HG02798 (cell line): ENCODE measurements around the gene GDPGP1.

Experiments
- ATAC-seq: cut with Tn5 transposase; IDR thresholded peaks from one replicate; pipeline ENCODE4 v1.9.1; 2021; ENCODE audit warnings: mild to moderate bottlenecking; ENCODE audit not compliant: unreplicated experiment, poor library complexity

Gene GDPGP1

GRCh38 chr15:90223441-90224165, 10.4 kb upstream of the GDPGP1 start:
- no peak for ATAC-seq

GRCh38 chr15:90225047-90225446, 9.0 kb upstream of the GDPGP1 start:
- no peak for ATAC-seq

GRCh38 chr15:90225504-90226234, 8.3 kb upstream of the GDPGP1 start:
- no peak for ATAC-seq

- no peak for ATAC-seq
These were observed 6.7 kb upstream of the GDPGP1 start for GRCh38 chr15:90227336-90227735.

- ATAC-seq: no peak
These were observed 5.9 kb upstream of the GDPGP1 start for GRCh38 chr15:90227816-90228772.

- no peak for ATAC-seq
These were observed 5.0 kb upstream of the GDPGP1 start for GRCh38 chr15:90228960-90229359.

- ATAC-seq: no peak
These were observed 3.9 kb upstream of the GDPGP1 start for GRCh38 chr15:90230071-90230494.

- no peak for ATAC-seq
These were observed 3.4 kb upstream of the GDPGP1 start for GRCh38 chr15:90230610-90231009.

- ATAC-seq: no peak
These were observed 2.7 kb upstream of the GDPGP1 start for GRCh38 chr15:90231028-90232017.

- no peak for ATAC-seq
These were observed 1.8 kb upstream of the GDPGP1 start for GRCh38 chr15:90232196-90232595.

- no peak for ATAC-seq
These were observed 1.0 kb upstream of the GDPGP1 start for GRCh38 chr15:90232941-90233386.

GRCh38 chr15:90233387-90234095, 468 bp upstream of the GDPGP1 start, which contains the start of gene CIB1:
Gene CIB1 (minus strand): TSS chr15:90233941. CDS start chr15:90233885, 56 bp downstream.
- ATAC-seq: peak; percentile 90

GRCh38 chr15:90239371-90239770, 5.4 kb downstream of the GDPGP1 start:
- ATAC-seq: no peak

GRCh38 chr15:90240856-90241255, 6.8 kb downstream of the GDPGP1 start:
- ATAC-seq: no peak

- ATAC-seq: no peak
These were observed 7.6 kb downstream of the GDPGP1 start for GRCh38 chr15:90241343-90242192.

GRCh38 chr15:90243943-90244639, 10.1 kb downstream of the GDPGP1 start:
- ATAC-seq: no peak

GRCh38 chr15:90248789-90249202, 14.8 kb downstream of the GDPGP1 start:
- ATAC-seq: no peak
